ENCODE data around the gene RNU5D-1. TPM values are rescaled to one million over a fixed set of nuclear protein-coding genes. Genes with fewer than 3 reads are reported as not detected.
A peak's percentile ranks its signal among the peaks of the same experiment; 100 is the strongest.

RNU5D-1 gene
- total and polyA plus RNA-seq, 2 of the 13 experiments (the other 11 are each of a cell fraction or from before 2014, with no cell fraction given) = 165 TPM; not detected in 1

DNA sequence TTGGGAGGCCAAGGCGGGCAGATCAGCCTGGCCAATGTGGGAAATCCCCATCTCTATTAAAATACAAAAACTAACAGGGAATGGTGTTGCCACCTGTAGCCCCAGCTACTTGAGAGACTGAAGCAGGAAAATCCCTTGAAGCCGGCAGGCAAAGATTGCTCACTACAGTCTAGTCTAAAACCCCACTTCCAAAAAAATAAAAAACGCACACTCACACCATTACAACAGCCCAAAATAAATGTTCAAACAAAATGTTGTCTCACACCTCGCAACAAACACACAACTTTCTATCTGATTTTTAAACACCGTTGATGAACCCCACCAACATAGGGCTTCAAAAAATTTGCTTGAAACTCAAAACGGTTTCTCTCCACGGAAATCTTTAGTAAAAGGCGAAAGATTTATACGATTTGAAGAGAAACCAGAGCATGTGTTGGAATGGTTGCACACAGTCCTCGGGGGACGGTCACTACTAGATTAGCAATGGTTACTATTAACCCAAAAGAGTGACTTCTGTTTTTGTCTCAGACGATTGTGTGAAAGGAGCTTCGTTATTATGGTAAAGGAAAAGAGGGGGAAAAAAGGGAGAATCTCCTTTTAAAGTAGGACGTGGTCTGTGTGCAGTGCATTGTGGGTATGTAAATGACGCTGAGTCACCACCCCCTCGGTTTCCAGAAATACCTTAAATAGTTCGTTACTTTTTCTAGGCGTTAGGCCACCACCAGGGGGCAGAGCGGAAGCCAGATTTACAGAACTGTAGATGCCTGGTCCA, at the start of gene RNU5D-1 (continued):
- peak; percentile 57; the same call in 1 of the 2 replicates for TF ChIP-seq ZNF646 (CRISPR knock-in tag; IDR thresholded peaks at IDR 0.05)
- TF ChIP-seq, protein P1, sequence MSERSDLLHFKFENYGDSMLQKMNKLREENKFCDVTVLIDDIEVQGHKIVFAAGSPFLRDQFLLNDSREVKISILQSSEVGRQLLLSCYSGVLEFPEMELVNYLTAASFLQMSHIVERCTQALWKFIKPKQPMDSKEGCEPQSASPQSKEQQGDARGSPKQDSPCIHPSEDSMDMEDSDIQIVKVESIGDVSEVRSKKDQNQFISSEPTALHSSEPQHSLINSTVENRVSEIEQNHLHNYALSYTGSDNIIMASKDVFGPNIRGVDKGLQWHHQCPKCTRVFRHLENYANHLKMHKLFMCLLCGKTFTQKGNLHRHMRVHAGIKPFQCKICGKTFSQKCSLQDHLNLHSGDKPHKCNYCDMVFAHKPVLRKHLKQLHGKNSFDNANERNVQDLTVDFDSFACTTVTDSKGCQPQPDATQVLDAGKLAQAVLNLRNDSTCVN (CRISPR knock-in tag; IDR thresholded peaks at IDR 0.05; ENCODE audit: borderline replicate concordance) = peak; percentile 84; the same call in 1 of the 2 replicates
- TF ChIP-seq, protein P2, sequence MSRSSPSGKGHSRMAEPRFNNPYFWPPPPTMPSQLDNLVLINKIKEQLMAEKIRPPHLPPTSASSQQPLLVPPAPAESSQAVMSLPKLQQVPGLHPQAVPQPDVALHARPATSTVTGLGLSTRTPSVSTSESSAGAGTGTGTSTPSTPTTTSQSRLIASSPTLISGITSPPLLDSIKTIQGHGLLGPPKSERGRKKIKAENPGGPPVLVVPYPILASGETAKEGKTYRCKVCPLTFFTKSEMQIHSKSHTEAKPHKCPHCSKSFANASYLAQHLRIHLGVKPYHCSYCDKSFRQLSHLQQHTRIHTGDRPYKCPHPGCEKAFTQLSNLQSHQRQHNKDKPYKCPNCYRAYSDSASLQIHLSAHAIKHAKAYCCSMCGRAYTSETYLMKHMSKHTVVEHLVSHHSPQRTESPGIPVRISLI (CRISPR knock-in tag; IDR thresholded peaks at IDR 0.05; ENCODE audit: borderline replicate concordance) = no peak; the same call in 1 of the 2 replicates
- TF ChIP-seq CHCHD3 (CRISPR knock-in tag; IDR thresholded peaks at IDR 0.05) = no peak
- no peak for TF ChIP-seq PHF8 (CRISPR knock-in tag; IDR thresholded peaks at IDR 0.05)
- no peak for TF ChIP-seq THAP7 (CRISPR knock-in tag; IDR thresholded peaks at IDR 0.05)
- peak; percentile 98 for TF ChIP-seq GATA4 (IDR thresholded peaks at IDR 0.05; ENCODE audit: borderline replicate concordance, low read depth)
- TF ChIP-seq CBFB (CRISPR knock-in tag; IDR thresholded peaks at IDR 0.05) = peak; percentile 25; the same call in 1 of the 2 replicates
- no peak for TF ChIP-seq RFX5 (IDR thresholded peaks at IDR 0.05; ENCODE audit: low read depth, low read length)
- no peak for TF ChIP-seq CHD2 (IDR thresholded peaks at IDR 0.05; ENCODE audit: low read depth, low read length)
- peak; percentile 98 for TF ChIP-seq DRAP1 (CRISPR knock-in tag; IDR thresholded peaks at IDR 0.05)
- peak; percentile 13; the same call in 1 of the 2 replicates for TF ChIP-seq PATZ1 (CRISPR knock-in tag; IDR thresholded peaks at IDR 0.05)
- TF ChIP-seq MED13 (CRISPR knock-in tag; IDR thresholded peaks at IDR 0.05) = no peak
- TF ChIP-seq CEBPB (IDR thresholded peaks at IDR 0.05; ENCODE audit: borderline replicate concordance, low read depth, low read length) = no peak
- no peak; the same call in 1 of the 2 replicates for TF ChIP-seq SAP130 (CRISPR knock-in tag; IDR thresholded peaks at IDR 0.05; ENCODE audit: low read depth)
- 0 out of 2 replicates have a peak, but pooled peaks have one; percentile 17 for TF ChIP-seq NONO (IDR thresholded peaks at IDR 0.05)
- TF ChIP-seq NONO (CRISPR knock-in tag; conservative IDR thresholded peaks at IDR 0.05) = peak; percentile 84

Data from HepG2 (cell line).